GM10266 (cell line): Measurements from ENCODE around the gene MUC2.

Source experiments
- DNase-seq: peaks from one replicate; pipeline ENCODE4 v3.0.0; 2012; ENCODE audit errors: extremely low spot score
- CTCF ChIP-seq: IDR thresholded peaks from 2 replicates; pipeline ENCODE4 v1.5.1; 2012; ENCODE audit warnings: mild to moderate bottlenecking, low read depth; ENCODE audit not compliant: control insufficient read depth, insufficient read depth; ENCODE audit errors: missing control alignments

Gene MUC2

GRCh38 chr11:1052133-1053011, 22.3 kb upstream of the MUC2 start:
- TF ChIP-seq CTCF = no peak
- no peak for DNase-seq

- TF ChIP-seq CTCF = no peak
- DNase-seq = no peak
Measured at GRCh38 chr11:1053121-1053901, 21.4 kb upstream of the MUC2 start.

- DNase-seq = no peak
- no peak for TF ChIP-seq CTCF
Measured at GRCh38 chr11:1054143-1055108, 20.2 kb upstream of the MUC2 start.

DNA sequence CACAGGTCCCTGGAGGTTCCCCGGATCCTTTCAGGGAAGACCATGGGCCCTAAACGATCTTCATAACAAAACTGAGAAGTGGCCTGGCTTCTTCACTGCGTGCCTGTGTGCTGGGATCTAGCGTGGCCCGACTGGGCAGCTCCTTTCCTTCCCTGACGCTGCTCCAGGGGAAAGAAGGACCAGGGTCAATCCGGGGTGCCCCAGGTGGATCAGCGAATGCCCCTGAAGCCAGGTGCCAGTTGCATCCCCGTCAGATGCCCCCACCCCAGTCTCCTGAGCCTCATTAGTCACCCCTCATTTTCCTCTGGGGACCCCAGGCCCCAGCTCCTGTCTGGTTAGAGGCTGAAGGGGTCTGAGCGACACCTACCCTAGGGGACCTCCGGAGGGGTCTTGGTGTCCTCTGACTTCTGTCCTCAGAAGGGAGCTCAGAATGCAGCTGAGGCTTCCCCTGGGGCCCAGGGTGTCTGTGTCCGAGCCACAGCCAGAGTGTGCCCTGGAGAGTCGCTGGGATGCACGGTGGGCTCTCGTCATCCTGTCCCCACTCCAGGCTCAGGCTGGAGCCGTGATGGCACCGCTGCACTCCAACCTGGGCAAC, 19.5 kb upstream of the MUC2 start:
- TF ChIP-seq CTCF = no peak
- no peak for DNase-seq

DNA sequence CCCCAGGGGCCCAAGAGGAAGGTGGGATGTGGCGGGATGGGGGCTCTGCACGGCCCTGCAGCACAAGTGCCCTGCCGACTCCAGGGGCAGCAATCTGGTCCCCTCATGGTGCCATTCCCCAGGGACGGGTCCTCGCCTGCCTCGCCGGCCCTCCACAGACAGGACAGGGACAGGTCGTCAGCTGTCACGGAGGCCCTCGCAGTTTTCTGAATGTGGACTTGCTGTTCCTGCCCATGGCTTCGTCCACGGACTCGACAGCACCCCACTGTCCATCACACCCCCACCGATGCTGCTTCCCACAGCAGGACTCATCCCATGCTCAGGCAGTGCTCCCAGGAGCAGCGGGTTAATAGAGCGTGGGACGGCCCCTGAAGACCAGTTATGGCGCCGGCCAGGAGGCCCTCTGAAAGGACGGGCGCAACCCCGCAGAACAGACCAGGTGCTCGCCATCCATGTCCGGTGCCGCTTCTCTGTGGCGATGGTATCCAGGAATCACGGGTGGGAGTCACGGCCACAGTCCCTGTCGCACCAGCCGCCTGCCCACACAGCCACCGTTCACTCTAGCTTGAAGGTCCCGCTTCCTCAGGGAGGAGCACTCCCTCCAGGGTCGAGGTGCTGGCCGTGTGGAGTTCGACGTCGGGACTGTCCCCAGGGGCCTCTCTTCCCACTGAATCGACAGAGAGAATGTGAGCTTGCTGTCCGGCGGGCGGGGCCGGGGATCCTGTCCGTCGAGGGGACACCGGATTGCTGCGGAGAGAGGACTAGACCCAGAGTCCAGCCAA, 18.5 kb upstream of the MUC2 start:
- no peak for TF ChIP-seq CTCF
- DNase-seq = no peak

- DNase-seq = no peak
- no peak for TF ChIP-seq CTCF
Measured at GRCh38 chr11:1057806-1058205, 16.9 kb upstream of the MUC2 start.
